Gastrocnemius medialis (tissue), 4 donors: ENCODE data around the gene KCNH6. TPM values are rescaled to one million over a fixed set of nuclear protein-coding genes. Genes with fewer than 3 reads are reported as not detected.

Experiments
- ATAC-seq, 2 donors: fragments of 150-250 bp; one replicate each; pipeline ENCODE4 v1.9.1; 2016
- DNase-seq, 2 donors: peaks; one replicate each; pipeline ENCODE4 v3.0.0-alpha.2; 2019
- H3K27ac ChIP-seq, 4 donors: fragments of 200-600 bp; sonication (generic); 1 replicate in 1 of 4; 2 replicates in 3 of 4; pipeline ENCODE4 v1.5.1; 2016 to 2018; ENCODE audit warnings: mild to moderate bottlenecking in 2 of 4, moderate library complexity in 1 of 4
- H3K27me3 ChIP-seq, 3 donors: fragments of 200-600 bp; sonication (generic) in 2 of 3; 1 replicate in 1 of 3; 2 replicates in 2 of 3; pipeline versions ENCODE4 v1.5.1 to v1.6.0; 2016 to 2019; ENCODE audit warnings: mild to moderate bottlenecking in 1 of 3, moderate library complexity in 1 of 3
- H3K36me3 ChIP-seq, 2 donors: fragments of 200-600 bp; sonication (generic) in 1 of 2; one replicate each; pipeline ENCODE4 v1.5.1; 2017 to 2018
- H3K4me1 ChIP-seq, 2 donors: fragments of 200-600 bp; sonication (generic) in 1 of 2; one replicate each; pipeline ENCODE4 v1.5.1; 2016 to 2017; ENCODE audit warnings: mild to moderate bottlenecking in 2 of 2
- H3K4me3 ChIP-seq, 4 donors: fragments of 200-600 bp; sonication (generic) in 3 of 4; 1 replicate in 1 of 4; 2 replicates in 3 of 4; pipeline ENCODE4 v1.5.1; 2016 to 2019; ENCODE audit warnings: mild to moderate bottlenecking in 2 of 4
- H3K9me3 ChIP-seq, 3 donors: fragments of 200-600 bp; sonication (generic) in 2 of 3; 1 replicate in 1 of 3; 2 replicates in 2 of 3; pipeline ENCODE4 v1.5.1; 2016 to 2019
- CTCF ChIP-seq, 5 experiments: fragments of 450-650 bp in 3 of 5; fragments of 200-600 bp in 2 of 5; sonication (generic) in 2 of 5; IDR thresholded peaks in 4 of 5; conservative IDR thresholded peaks in 1 of 5; 1 replicate in 4 of 5; 2 replicates in 1 of 5; pipeline ENCODE4 v1.5.1; 2016 to 2019; ENCODE audit warnings: antibody characterized with exemption in 5 of 5, mild to moderate bottlenecking in 3 of 5, moderate library complexity in 3 of 5
- POLR2A ChIP-seq, 2 donors: fragments of 450-650 bp; IDR thresholded peaks; one replicate each; pipeline ENCODE4 v1.6.1; 2017; ENCODE audit warnings: antibody characterized with exemption in 2 of 2, mild to moderate bottlenecking in 2 of 2, moderate library complexity in 2 of 2
- in situ Hi-C, 4 donors: fragments of 200-750 bp; cut with MboI; loops; one replicate each; pipeline versions ENCODE4 v1.15.0 to v1.8.0; 2017; ENCODE audit warnings: low sequenced_read_pairs in 4 of 4
- intact Hi-C: fragments of 100-400 bp; cut with DNase I; formaldehyde crosslinking; loops from one replicate; pipeline ENCODE4 v1.15.1; 2023; ENCODE audit warnings: low total_unique reads
- total RNA-seq, 4 donors: library from RNA; depleted of rRNA; stranded (reverse); fragments of >200 nt; gene quantifications; one replicate each; pipeline versions ENCODE4 v1.1.0 to v1.2.3, GENCODE V29; 2016

KCNH6 gene
- total RNA-seq, 4 donors from 2014 or later = not detected

- Histone ChIP-seq H3K36me3 (no peaks in the 10 kb centered on the region), H3K27ac (no peak overlapping the region), H3K4me1 (no peaks in the 10 kb centered on the region), H3K4me3 (no peak overlapping the region), H3K27me3 (no peaks in the 10 kb centered on the region), H3K9me3 (no peaks in the 10 kb centered on the region)
- DNase-seq (no peak), ATAC-seq (no peak)
- in situ Hi-C loops (loop anchor here in 1 of 4 donors (25.0 kb wide), 1 partner anchor 830 kb away; no protein-coding TSS in a partner anchor), intact Hi-C loops (no loop called here)
- TF ChIP-seq POLR2A (IDR thresholded peaks at IDR 0.05) (no peak), CTCF (IDR thresholded peaks at IDR 0.05 in 4 of 5, conservative IDR thresholded peaks at IDR 0.05 in 1 of 5) (no peak)
Measured at GRCh38 chr17:63516910-63517824, 6.0 kb upstream of the KCNH6 start.

- H3K27ac ChIP-seq = no peak overlapping the region
- no peak overlapping the region for H3K4me3 ChIP-seq
- no peak for DNase-seq
- ATAC-seq = no peak
- intact Hi-C loops = no loop called here
- H3K4me1 ChIP-seq = no peaks in the 10 kb centered on the region
- TF ChIP-seq POLR2A (IDR thresholded peaks at IDR 0.05) = no peak
- H3K36me3 ChIP-seq = no peaks in the 10 kb centered on the region
- in situ Hi-C loops = loop anchor here in 1 of 4 donors (25.0 kb wide), 1 partner anchor 831 kb away; no protein-coding TSS in a partner anchor
- no peaks in the 10 kb centered on the region for H3K27me3 ChIP-seq
- H3K9me3 ChIP-seq = no peaks in the 10 kb centered on the region
Measured at GRCh38 chr17:63517825-63518534, 5.2 kb upstream of the KCNH6 start.

- Histone ChIP-seq H3K4me3 (no peak overlapping the region), H3K9me3 (no peaks in the 10 kb centered on the region), H3K27ac (no peak overlapping the region), H3K36me3 (no peaks in the 10 kb centered on the region), H3K27me3 (peaks cover 0 to 4% (median 0%) of the 10 kb centered on the region in 3 donors), H3K4me1 (no peaks in the 10 kb centered on the region)
- intact Hi-C loops = no loop called here
- no peak for ATAC-seq
- in situ Hi-C loops = loop anchor here in 1 of 4 donors (25.0 kb wide), 1 partner anchor 832 kb away; no protein-coding TSS in a partner anchor
- no peak for DNase-seq
- TF ChIP-seq CTCF (IDR thresholded peaks at IDR 0.05 in 4 of 5, conservative IDR thresholded peaks at IDR 0.05 in 1 of 5) = no peak
- no peak for TF ChIP-seq POLR2A (IDR thresholded peaks at IDR 0.05)
Measured at GRCh38 chr17:63519116-63519881, 3.9 kb upstream of the KCNH6 start.

GRCh38 chr17:63519972-63520882 is 2.9 kb upstream of the KCNH6 start:
- peaks cover 0 to 7% (median 4%) of the 10 kb centered on the region in 3 donors for H3K27me3 ChIP-seq
- no peak for ATAC-seq
- intact Hi-C loops = no loop called here

More at GRCh38 chr17:63519972-63520882, 2.9 kb upstream of the KCNH6 start:
- in situ Hi-C loops = loop anchor here in 1 of 4 donors (25.0 kb wide), 1 partner anchor 833 kb away; no protein-coding TSS in a partner anchor
- no peak overlapping the region for H3K4me3 ChIP-seq
- no peaks in the 10 kb centered on the region for H3K36me3 ChIP-seq
- H3K9me3 ChIP-seq = no peaks in the 10 kb centered on the region
- DNase-seq = no peak
- no peak for TF ChIP-seq CTCF (IDR thresholded peaks at IDR 0.05 in 4 of 5, conservative IDR thresholded peaks at IDR 0.05 in 1 of 5)
- TF ChIP-seq POLR2A (IDR thresholded peaks at IDR 0.05) = no peak
- no peak overlapping the region for H3K27ac ChIP-seq
- H3K4me1 ChIP-seq = no peaks in the 10 kb centered on the region
